HG03575 (cell line): Measurements from ENCODE around the gene PLCL2.

Experiments used
- ATAC-seq: cut with Tn5 transposase; IDR thresholded peaks from one replicate; pipeline ENCODE4 v1.9.1; 2021; ENCODE audit not compliant: unreplicated experiment, insufficient number of reproducible peaks, low FRiP score; ENCODE audit errors: extremely low read depth

The PLCL2 gene

DNA sequence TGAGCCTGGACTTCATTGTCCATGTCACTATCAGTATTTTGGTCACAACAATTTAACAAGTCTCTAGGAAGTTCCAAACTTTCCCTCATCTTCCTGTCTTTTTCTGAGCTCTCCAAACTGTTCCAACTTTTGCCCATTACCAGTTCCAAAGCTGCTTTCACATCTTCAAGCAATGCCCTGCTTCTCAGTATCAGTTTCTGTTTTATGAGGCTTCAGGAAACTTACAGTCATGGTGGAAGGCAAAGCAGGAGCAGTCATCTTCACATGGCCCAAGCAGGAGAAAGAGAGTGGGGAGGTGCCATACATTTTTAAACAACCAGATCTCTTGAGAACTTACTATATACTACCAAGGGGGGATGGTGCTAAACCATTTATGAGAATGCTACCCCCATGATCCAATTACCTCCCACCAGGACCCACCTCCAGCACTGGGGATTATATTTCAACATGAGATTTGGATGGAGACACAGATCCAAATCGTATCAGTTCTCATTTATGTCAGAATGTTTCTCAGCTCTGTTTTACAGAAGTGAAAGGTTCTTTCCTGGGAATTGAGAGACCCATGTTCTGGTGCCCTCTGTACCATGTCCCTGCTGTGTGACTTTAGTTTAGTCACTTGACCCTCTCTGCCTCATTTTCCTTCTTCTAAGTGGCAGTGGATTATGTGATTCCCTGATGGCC is 169.7 kb downstream of the PLCL2 start:
- ATAC-seq, result no peak

DNA sequence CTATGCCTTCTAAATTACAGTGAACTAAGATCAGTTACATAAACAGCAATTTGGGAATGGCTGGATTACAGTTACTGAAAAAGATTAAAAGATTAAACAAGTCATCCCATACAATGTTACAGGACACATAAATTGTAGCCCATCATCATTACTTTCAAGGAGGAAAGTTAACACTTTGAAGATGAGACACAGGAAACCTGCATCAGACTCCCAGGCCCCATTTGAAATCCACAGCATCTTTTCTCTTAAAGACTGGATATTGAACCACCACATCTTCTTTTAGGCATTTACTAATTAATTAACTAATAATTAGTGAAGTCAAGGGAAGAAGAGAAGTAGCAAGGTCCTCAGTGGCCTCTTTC is 170.2 kb downstream of the PLCL2 start:
- no peak for ATAC-seq

DNA sequence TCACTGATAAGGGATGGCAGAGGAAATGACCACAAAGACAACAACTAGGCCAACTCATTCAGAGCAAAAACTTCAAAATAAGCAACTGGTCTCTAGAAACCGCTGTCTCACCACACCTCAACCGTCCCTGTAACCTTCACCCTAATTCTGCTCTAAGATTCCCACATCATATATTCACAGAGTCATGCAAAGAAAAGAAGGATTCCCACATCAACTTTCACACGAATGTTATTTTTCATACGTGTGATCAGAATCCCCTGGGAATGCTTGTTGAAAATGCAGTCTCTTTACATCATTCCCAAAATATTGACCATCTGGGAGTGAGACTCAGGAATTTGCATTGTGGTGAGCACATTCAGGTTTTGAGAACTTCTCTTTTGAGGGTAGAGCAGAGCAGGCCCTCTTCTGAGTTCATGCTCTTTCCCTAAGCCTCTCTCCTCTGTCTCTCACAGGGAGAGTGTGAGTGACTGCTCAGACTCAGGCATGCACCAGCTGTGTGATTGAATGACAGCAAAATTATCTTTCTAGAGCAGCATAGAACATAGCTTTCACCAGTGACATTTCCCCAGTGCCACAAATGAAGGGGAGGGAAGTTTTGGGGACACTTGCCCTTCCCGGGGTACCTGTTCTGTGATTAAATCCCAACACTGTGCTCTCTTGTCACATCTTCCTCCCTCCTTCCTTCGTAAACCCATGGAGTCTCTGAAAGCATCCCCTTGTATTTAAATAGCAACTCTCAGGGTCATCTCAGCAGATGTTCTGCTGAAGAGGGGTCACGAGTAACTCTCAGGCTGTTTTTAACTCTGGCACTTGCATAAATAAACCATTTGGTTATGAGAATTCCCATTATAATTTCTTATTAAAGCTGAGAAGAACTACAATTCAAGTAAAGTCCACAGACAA is 170.9 kb downstream of the PLCL2 start:
- ATAC-seq, result peak; percentile 50

DNA sequence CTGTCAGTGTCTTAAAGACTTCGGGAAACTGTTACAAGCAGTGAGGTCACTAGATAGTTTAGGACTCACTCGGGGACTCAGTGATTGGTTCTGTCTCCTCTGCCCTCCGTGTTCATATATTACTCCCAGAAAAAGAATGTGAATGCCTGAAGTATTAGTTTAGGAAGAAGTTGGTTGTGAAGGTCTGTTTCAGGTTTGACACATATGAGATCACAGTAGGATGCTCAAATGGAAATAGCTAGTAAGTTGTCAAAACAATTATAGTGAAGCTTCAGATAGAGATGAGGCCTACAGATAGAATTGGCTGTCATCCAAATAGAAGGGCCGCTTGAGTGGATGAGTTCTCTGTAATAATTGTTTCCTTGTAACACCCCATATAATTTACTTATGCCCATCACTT is 172.6 kb downstream of the PLCL2 start:
- no peak for ATAC-seq

DNA sequence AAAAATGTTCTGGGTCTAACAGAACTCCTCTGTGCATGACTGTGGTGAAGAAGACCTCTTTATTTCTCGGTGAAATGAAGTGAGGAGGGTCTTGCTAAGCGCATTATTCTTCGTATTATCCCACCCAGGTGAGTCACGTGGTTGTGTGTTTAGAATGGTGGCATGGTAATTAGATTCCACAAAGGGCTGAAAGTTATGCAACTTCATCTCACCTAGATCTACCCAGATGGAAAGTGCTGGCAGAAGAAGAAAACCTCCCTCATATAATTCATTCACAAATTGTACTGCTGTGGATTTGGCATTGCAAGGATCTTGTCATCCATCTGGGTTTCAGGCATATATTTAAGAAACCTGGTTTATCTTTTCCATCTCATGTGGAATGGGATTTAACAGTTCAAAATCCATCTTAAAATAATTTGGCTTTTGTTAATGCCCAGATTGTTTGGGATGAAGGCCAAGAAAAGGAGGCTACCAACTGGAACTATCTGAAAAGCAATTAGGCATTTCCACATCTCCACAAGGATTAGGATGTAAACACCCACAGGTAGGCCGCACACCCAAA is 175.3 kb downstream of the PLCL2 start:
- ATAC-seq, result no peak

DNA sequence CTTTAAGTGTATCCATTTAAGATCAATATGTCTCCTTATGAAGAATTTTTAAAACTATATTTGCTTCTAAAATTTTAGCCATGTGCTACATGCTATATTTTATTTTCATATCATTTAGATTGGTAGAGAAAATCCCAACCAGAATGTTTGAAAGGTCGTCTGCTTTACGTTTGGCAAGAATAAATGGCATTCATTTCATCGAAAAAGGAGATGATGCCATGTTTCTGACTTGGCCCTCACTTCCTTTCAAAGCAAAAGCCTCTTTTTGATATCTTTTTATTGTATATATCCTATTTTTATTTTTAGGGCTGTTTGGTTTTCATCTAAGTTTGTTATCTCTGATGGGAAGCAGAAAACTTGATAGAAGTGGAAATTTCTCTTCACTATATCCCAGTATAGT is 176.2 kb downstream of the PLCL2 start:
- no peak for ATAC-seq

DNA sequence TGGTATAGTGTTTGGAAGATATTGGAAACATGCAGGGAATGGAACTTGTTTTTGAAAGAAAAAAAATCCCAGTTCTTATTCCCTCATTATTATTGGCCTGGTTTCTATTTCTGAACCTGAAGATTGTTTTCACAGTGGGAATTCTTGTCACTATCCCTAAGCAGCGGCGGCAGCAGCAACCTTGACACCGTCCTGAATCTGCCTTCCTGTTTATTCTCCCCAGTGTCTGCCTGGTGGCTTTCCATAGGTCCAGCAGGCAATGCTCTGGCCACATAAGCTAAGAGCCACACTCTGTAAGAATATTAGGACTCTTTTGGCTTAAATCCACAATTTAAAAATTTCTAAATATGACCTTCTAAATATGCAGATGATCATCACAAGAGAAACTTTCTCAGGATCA is 178.0 kb downstream of the PLCL2 start:
- no peak for ATAC-seq

DNA sequence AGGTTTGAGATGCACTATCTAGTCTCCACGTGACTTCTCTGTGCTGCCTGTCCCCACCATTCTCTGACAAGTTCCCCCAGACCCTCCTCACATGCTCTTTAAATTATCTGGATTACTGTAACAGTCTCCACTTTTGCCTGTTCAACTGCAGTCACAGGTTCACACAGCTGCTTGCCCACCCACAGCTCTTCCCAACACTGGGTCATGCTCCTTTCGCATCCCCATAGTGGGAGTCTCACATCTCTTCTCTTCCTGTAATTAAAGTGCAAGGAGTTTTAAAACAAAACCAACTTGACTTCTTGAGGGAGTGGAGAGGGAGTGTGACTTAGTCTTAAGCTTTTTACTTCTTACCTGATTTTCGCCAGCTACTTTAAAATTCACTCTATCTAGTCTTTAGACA is 178.8 kb downstream of the PLCL2 start:
- no peak for ATAC-seq

DNA sequence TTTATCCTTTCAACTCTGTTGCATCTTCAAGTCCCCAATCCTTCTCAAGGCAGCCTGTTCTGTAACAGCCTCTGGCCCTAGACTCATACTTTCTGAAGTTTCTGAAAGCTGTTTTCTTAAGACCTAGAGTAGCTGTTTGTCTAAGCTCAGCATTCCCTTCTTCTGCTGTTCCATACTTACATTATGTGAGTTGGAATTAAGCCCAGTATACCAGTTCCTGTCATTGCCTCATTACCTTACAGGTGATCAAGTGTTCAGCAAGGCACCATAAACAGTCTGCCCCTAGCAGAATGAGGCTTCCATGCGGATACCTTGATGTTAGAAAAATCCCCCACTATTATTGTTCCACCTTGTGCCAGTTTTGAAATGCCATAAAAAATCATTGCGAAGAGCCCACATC is 180.6 kb downstream of the PLCL2 start:
- no peak for ATAC-seq

DNA sequence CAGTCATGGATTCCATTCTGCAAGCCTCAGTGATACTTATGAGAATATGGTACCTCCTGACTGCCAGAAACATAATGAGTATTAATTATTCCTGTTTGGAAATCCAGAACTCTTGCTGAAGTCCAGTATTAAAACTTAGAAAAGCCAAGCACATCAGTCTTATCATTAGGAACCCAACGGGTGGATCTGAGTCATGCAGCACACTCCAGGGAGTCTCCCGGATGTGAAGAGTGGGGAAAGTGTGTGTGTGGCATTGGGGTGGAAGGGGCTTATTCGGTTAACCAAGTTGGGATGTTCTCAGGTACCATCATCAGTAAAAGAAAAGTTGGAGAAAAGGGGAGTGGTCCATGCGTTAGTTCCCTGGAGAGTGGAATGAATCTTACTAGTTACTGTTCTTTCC is 181.1 kb downstream of the PLCL2 start:
- no peak for ATAC-seq

DNA sequence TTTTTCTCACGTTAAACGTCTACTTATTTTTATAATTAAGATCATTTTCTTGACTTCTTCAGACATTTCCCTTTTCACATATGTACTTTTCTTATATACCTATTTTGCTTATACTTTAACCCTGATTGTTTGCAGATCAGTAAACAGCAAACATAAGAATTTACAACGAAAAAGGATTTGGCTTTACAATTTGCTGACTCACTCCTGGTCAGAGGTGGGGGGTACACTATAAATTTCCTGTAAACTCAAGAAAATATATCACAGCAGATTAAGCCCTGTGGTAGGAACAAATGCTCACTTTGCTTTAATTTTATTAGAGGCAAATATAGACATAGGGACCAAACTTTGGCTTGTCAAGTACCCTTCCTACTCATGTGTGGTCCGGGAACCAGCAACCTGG is 185.0 kb downstream of the PLCL2 start:
- ATAC-seq, result no peak

DNA sequence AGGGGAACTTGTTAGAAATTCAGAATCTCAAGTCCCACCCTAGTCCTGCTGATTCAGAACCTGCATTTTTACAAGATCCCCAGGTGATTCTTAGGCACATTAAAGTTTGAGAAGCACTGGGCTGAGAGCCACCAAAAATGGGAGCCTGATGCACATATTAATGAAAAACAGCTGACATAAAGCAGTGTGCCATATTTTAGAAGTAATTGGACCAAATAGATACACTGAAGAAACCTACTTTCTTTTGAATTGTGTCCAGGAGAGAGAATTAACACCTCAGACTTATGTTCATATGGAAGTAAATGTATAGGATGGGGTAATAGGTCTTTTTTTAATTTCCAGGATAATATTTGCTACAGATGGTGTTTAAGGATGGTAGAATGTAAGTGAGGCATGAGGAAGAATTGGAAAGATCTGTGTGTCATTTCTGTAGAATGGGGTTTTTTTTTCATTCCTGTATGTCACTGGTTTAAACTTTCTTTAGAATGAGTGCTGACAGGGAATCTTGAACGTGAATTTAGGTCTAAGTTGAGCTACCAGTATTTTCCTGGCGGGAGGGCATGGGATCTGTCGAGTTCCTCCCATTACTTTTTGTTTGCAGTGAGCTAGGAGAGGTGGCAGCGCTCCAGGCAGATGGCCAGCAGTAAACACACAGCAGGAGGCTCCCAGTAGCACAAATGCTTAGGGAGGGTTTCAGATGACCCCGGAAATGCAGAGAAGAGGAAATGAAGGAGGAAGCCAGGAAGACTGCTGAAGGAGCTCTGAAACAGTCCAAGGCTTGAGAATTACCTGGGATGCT is 185.6 kb downstream of the PLCL2 start:
- no peak for ATAC-seq

DNA sequence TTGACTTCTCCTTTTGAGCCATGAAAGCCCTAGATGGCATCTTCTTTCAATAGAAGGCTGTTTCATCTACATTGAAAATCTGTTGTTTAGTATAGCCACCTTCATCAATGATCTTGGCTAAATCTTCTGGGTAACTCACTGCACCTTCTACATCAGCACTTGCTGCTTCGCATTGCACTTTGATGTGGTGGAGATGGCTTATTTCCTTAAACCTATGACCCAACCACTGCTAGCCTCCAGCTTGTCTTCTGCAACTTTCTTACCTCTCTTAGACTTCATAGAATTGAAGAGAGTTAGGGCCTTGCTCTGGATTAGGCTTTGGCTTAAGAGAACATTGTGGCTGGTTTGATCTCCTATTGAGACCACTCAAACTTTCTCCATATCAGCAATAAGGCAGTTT is 189.8 kb downstream of the PLCL2 start:
- no peak for ATAC-seq

DNA sequence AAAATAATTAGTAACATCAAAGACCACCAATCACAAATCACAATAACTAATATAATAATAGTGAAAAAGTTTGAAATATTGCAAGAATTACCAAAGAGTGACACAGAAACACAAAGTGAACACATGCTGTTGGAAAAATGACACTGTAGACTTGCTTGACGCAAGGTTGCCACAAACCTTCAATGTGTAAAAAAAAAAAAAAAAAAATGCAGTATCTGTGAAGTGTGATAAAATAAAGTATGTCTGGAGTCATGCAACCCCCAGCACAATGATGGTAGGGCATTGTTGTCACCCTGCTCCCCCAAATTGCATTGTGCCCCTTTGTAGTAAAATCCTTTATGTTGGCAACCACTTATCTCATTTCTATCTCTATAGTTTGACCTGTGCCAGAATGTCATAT is 190.6 kb downstream of the PLCL2 start:
- no peak for ATAC-seq

DNA sequence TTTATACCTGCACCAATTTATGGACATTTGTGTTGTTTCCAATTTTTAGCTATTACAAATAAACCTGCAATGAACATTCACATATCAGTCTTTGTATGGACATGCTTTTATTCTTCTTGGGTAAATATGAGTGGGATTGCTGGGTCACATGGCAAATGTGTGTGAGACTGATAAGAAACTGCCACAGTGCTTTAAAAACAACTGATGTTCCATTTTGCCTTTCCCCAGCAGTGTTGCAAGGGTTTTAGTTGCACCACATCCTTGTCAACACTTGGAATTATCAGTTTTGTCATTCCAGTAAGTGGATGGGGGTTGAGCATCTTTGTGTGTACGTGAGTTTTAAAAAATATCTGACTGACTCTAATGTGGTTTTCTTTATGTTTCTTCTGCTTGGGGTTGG is 191.2 kb downstream of the PLCL2 start:
- no peak for ATAC-seq

DNA sequence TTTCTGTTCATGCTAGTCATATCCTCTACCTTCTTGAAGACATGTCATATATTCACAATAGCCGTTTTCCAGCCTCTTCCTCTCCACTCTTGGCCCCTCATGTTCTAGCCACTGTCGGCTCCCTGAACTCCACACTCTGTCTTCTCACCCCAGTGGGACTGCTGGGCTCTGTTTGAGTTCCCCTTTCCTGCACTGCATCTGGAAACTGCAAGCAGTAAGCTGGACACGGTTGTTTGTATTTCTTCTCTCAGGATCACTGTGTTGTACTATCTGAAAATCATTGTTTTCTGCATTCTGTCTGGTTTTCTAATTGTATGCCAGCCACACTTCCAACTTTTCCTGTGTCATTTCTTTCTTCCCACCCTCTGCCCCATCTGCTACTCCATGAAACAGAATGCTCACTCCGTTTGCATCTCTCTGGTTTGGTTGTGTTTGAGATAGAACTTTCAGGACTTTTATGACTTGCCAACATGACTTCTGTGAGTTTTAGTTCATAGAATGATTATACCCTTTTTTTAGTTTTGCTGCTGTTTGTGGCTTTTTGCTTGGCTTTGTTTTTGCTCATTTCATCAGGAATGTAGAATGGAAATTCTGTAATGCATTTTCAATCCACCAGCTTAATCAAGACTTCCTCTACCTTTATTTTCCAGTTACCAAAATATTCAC is 192.3 kb downstream of the PLCL2 start:
- ATAC-seq, result no peak

DNA sequence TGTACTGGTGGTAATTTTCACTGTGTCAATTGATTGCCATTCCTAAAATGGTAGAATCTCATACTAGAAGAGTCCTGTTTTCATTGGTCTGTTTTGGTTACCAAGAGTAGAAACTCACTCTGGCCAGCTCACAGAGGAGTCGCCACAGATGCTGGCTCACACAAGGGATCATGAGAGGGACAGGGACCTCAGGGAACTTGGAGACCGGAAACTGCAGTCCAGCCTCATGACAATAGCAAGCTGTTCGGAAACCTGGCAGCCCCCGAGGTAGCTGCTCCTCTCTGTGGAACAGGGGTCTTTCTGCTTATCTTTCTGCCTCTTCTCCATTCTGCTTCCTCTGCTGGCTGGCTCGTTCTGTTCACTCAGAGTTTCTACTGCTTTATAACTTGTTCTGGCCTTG is 192.9 kb downstream of the PLCL2 start:
- no peak for ATAC-seq

DNA sequence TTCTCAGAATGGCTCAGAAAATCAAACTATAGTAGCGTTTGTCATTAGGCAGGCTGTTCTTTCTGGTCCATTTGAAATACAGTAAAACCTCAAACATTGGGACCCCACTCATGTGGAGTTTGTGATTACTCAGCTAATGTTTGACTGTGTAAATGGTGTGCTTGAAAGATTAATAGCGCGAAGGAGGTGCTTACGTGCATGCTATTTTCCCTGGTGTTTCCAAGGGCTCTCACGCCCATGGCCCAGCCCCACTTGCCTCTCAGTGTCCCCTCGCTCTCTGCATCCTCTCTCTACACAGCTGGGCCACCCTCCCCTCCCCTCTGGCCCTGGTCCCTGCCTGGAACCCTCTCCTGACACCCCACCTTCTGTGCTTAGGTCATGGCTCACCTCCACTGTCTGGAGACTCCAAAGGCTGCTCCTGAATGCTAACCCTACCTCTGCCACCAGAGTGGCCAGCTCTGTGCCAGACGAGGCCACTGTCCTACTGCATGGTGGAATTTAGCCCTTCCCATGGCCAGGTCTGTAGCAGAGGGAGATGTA is 194.2 kb downstream of the PLCL2 start:
- ATAC-seq, result no peak

DNA sequence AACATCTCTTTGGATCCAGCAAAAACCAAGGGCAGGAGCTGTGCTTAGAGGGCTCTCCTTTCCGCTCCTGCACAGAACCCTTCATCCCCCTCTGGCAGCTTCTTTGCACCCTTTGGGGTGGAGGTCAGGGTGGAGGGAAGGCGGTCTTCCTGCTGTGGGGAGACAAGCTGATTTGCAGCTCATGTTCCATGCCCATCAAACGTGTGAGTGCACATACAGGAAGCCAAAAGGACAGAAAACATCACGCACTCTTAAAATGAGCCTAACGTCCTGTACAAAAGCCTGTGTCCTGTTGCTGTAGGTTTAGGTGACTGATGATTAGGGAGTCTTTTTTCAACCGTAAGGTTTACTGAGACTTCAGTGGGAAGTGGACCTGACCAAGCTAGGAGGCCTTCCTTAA is 195.2 kb downstream of the PLCL2 start:
- ATAC-seq, result no peak
